DMS153 treated with DMSO at 0.1 percent for 48 hours (cell line): ENCODE data around the gene ZNF45.
"Not testable (repeated sequence)": the region's sequence is repeated elsewhere in the genome, so short reads cannot be mapped to it uniquely, and the experiment has no call there.

ENCODE experiments used
- DNase-seq: peaks from one replicate; lab custom pipeline; 2025; ENCODE audit not compliant: unreplicated experiment; lab: John Stamatoyannopoulos, UW

ZNF45 gene

GRCh38 chr19:43934985-43935708 lies at the start of gene ZNF45:
TSS of gene ZNF45 (minus strand) at chr19:43935282. CDS start at chr19:43922185, 13,097 bp downstream.
- DNase-seq = peak; percentile 84

- no peak for DNase-seq
Measured at GRCh38 chr19:43984687-43985000, 49.6 kb upstream of the ZNF45 start.

- peak; percentile 59 for DNase-seq
Measured at GRCh38 chr19:43983912-43984686, 49.0 kb upstream of the ZNF45 start, which contains the start of gene ZNF155. TSS of gene ZNF155 (plus strand) at chr19:43984188. CDS start at chr19:43988544, 4,356 bp downstream.

- DNase-seq = no peak
Measured at GRCh38 chr19:43983544-43983911, 48.4 kb upstream of the ZNF45 start.

GRCh38 chr19:43976732-43977131 lies 41.6 kb upstream of the ZNF45 start:
- DNase-seq = no peak

GRCh38 chr19:43966079-43966694 lies 31.1 kb upstream of the ZNF45 start:
- DNase-seq = no peak

- no peak for DNase-seq
Measured at GRCh38 chr19:43960411-43960810, 25.3 kb upstream of the ZNF45 start.

- no peak for DNase-seq
Measured at GRCh38 chr19:43957891-43958290, 22.8 kb upstream of the ZNF45 start.

- no peak for DNase-seq
Measured at GRCh38 chr19:43956827-43957226, 21.7 kb upstream of the ZNF45 start.

GRCh38 chr19:43950834-43951645 lies 16.0 kb upstream of the ZNF45 start, which contains the start of gene ZNF221:
TSS of gene ZNF221 (plus strand) at chr19:43951228. CDS start at chr19:43962727, 11,499 bp downstream.
- DNase-seq = peak; percentile 79

GRCh38 chr19:43949803-43950202 lies 14.7 kb upstream of the ZNF45 start:
- not testable (repeated sequence) for DNase-seq

- not testable (repeated sequence) for DNase-seq
Measured at GRCh38 chr19:43947412-43947811, 12.3 kb upstream of the ZNF45 start.

- no peak for DNase-seq
Measured at GRCh38 chr19:43941209-43941608, 6.1 kb upstream of the ZNF45 start.

- DNase-seq = no peak
Measured at GRCh38 chr19:43940719-43941118, 5.6 kb upstream of the ZNF45 start.

GRCh38 chr19:43939557-43940260 lies 4.6 kb upstream of the ZNF45 start:
- no peak for DNase-seq

- no peak for DNase-seq
Measured at GRCh38 chr19:43936188-43936587, 1.1 kb upstream of the ZNF45 start.

GRCh38 chr19:43934055-43934984 lies 762 bp downstream of the ZNF45 start:
- no peak for DNase-seq

GRCh38 chr19:43928820-43929219 lies 6.3 kb downstream of the ZNF45 start:
- DNase-seq = no peak

GRCh38 chr19:43923875-43924274 lies 11.2 kb downstream of the ZNF45 start:
- DNase-seq = no peak
